GM12864 (cell line): ENCODE results near the gene IQCK.

Experiments used
- DNase-seq: peaks from one replicate; pipeline ENCODE4 v3.0.0-alpha.2; 2011; ENCODE audit warnings: low read depth
- H3K4me3 ChIP-seq: 2 replicates; pipeline ENCODE4 v1.5.1; 2011; ENCODE audit warnings: mild to moderate bottlenecking, low read depth, low read length, control low read depth
- TF ChIP-seq, protein P1 (sequence below): IDR thresholded peaks from 2 replicates; pipeline ENCODE4 v1.5.1; 2011; ENCODE audit warnings: low read depth, mild to moderate bottlenecking, moderate library complexity, low read length, control low read depth, inconsistent platforms; ENCODE audit errors: missing control alignments

IQCK gene

DNA sequence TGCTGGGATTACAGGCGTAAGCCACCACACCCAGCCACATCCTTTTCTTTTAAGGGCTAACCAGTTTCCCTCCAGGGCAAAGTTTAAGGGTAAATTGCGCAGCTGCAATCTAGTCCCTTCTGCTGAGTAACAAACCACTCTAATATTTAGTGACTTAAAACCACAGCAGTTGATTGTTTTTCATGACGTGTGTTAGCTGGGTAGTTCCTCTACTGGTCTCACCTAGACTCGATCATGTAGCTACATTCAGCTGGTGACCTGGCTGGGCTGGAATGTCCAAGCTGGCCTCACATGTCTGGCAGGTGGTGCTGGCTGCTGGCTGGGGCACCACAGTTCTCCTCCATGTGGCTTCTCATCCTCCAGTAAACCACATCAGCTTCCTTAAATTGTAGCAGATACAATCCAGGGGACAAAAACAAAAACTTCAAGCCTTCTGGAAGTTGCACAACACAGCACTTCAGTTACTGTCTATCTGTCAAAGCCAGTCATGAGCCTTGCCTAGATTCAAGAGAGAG lies 91.1 kb downstream of the IQCK start:
- DNase-seq, result no peak
- TF ChIP-seq, protein P1, sequence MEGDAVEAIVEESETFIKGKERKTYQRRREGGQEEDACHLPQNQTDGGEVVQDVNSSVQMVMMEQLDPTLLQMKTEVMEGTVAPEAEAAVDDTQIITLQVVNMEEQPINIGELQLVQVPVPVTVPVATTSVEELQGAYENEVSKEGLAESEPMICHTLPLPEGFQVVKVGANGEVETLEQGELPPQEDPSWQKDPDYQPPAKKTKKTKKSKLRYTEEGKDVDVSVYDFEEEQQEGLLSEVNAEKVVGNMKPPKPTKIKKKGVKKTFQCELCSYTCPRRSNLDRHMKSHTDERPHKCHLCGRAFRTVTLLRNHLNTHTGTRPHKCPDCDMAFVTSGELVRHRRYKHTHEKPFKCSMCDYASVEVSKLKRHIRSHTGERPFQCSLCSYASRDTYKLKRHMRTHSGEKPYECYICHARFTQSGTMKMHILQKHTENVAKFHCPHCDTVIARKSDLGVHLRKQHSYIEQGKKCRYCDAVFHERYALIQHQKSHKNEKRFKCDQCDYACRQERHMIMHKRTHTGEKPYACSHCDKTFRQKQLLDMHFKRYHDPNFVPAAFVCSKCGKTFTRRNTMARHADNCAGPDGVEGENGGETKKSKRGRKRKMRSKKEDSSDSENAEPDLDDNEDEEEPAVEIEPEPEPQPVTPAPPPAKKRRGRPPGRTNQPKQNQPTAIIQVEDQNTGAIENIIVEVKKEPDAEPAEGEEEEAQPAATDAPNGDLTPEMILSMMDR, result no peak
- H3K4me3 ChIP-seq, result no peak overlapping the region

DNA sequence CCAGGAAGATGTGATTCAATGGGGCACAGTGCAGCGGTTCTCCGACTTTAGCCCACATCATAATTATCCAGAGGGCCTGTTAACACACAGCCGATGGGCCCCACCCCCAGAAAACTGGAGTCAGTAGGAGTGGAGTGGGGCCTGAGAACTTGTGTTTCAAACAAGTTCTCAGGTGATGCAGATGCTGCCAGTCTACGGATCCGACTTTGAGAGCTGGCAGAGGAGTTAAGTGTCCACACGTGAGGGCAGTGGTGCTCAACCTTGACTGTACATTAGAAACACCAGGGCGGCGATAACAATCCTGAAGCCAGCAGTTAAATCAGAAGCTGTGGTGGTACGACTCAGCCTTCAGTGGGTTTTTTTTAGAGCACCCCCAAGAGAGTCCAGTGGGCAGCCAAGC lies 91.6 kb downstream of the IQCK start:
- no peak overlapping the region for H3K4me3 ChIP-seq
- DNase-seq, result no peak
- TF ChIP-seq, protein P1, result no peak

DNA sequence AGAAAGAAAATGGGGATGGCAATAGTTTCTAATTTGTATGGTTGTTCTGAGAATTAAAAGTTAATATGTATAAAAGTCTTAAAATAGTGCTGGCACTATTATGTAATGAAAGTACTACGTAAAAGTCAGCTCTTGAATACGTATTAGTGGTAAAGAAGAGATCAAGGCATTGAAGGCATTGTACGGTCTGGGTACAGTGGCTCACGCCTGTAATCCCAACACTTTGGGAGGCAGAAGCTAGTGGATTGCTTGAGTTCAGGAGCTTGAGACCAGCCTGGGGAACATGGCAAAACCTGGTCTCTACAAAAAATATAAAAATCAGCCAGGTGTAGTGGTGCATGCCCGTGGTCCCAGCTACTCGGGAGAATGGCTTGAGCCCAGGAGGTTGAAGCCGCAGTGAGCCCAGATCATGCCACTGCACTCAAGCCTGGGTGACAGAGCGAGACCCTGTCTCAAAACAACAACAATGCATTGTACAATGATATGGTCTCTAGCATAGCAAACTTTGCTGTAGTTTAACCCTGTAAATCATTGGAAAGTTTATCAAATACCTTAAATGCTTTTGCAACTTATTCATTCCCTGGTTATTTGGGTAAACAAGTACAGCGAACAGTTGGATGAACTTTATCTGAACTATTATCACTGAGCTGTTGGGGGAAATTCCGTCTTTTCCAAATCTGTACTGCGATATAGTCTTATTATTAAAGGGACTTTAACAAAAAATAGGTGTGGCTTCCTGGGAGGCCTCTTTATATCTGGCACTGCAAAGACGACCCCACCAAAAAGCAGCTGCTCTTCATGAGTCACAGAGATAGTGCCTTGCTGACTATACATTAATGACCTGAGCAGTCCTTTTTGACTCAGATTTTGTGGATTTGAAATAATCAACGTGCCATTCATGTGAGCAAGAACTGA lies 93.0 kb downstream of the IQCK start:
- DNase-seq, result no peak
- H3K4me3 ChIP-seq, result no peak overlapping the region
- TF ChIP-seq, protein P1, result no peak

DNA sequence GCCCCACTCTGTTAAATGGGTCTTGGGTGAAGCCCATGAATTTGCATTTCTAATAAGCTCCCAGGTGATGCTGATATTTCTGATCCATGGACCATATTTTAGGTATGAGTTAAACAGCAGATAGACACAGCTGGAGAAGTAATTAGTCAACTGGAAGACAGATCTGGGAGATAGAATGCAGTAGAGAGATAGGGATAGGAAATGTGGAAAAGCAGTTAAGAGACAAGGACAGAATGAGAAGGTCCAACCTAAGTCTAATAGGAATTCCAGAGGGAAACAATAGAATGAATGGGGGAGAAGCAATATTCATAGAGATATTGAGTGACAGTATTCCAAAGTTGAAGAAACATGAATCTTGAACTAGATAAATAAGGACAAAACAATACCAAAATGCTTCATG lies 94.9 kb downstream of the IQCK start:
- H3K4me3 ChIP-seq, result no peak overlapping the region
- TF ChIP-seq, protein P1, result no peak
- no peak for DNase-seq

DNA sequence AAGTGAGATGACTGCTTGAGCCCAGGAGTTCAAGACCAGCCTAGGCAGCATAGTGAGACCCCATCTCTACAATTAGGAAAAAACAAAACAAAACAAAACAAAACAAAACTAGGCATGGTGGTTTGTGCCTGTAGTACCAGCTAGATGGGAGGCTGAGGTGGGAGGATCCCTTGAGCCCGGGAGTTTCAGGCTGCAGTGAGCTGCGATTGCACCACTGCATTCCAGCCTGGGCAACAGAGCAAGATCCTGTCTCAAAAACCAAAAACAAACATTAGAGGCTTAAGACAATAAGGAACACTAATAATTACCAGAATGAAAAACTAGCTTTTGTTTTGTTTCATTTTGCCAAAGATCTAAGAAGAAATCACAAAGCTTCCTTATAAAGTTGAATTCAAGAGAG lies 97.3 kb downstream of the IQCK start:
- TF ChIP-seq, protein P1, result no peak
- DNase-seq, result no peak
- no peak overlapping the region for H3K4me3 ChIP-seq

DNA sequence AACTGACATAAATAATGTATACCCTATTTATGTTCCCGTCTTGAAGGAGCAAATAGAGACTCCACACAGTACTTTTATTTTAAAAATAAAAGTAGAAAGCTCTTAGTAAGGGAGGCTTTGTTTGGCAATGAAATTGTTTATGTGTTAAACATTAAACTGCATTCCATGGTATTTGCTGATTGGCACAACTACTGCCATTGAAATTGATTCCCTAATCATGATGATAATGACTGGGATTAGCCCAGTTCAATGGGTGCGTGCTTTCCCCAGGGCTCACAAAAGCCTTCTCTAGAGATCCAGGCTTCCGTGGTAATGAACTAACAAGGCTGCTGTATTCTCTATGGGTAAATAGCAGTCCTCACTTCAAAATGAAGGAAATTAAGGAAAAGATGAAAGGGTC lies 99.1 kb downstream of the IQCK start:
- TF ChIP-seq, protein P1, result no peak
- DNase-seq, result no peak
- H3K4me3 ChIP-seq, result no peak overlapping the region
